H9 (cell line): Measurements from ENCODE around the gene LSG1. TPM values are rescaled to one million over a fixed set of nuclear protein-coding genes. Genes with fewer than 3 reads are reported as not detected.

Experiments
- DNase-seq: peaks from one replicate; pipeline ENCODE4 v3.0.0-alpha.2; 2017
- H2AFZ ChIP-seq: one replicate; pipeline ENCODE4 v1.6.1; 2013; ENCODE audit warnings: mild to moderate bottlenecking, low read length, control low read depth, moderate library complexity
- H2AK5ac ChIP-seq: 2 replicates; pipeline ENCODE4 v1.6.1; 2013; ENCODE audit warnings: low read length, control low read depth, mixed read lengths; ENCODE audit not compliant: insufficient read length
- H2BK120ac ChIP-seq: one replicate; pipeline ENCODE4 v1.6.1; 2013; ENCODE audit warnings: low read depth, mild to moderate bottlenecking, low read length, control low read depth, inconsistent platforms; ENCODE audit not compliant: poor library complexity, severe bottlenecking
- H2BK12ac ChIP-seq: 2 replicates; pipeline ENCODE4 v1.6.1; 2013; ENCODE audit warnings: low read length, control low read depth, mixed read lengths, low read depth; ENCODE audit not compliant: insufficient read length
- H2BK15ac ChIP-seq: 2 replicates; pipeline ENCODE4 v1.6.1; 2013; ENCODE audit warnings: low read depth, low read length, control low read depth
- H2BK20ac ChIP-seq: one replicate; pipeline ENCODE4 v1.6.1; 2013; ENCODE audit warnings: low read depth, mild to moderate bottlenecking, low read length, control low read depth, inconsistent platforms; ENCODE audit not compliant: poor library complexity, severe bottlenecking
- H2BK5ac ChIP-seq: 2 replicates; pipeline ENCODE4 v1.6.1; 2013; ENCODE audit warnings: low read length, control low read depth, mixed read lengths; ENCODE audit not compliant: insufficient read length
- H3K14ac ChIP-seq: 2 replicates; pipeline ENCODE4 v1.6.1; 2013; ENCODE audit warnings: low read length, control low read depth; ENCODE audit not compliant: insufficient read depth
- H3K18ac ChIP-seq: 2 replicates; pipeline ENCODE4 v1.6.1; 2013; ENCODE audit warnings: low read depth, mild to moderate bottlenecking, mixed read lengths, low read length, control low read depth; ENCODE audit not compliant: insufficient read length
- H3K23ac ChIP-seq: 2 replicates; pipeline ENCODE4 v1.6.1; 2013; ENCODE audit warnings: low read length, control low read depth, mixed read lengths, low read depth; ENCODE audit not compliant: insufficient read length
- H3K23me2 ChIP-seq: 2 replicates; pipeline ENCODE4 v1.6.1; 2013; ENCODE audit warnings: low read depth, mild to moderate bottlenecking, mixed read lengths, low read length, control low read depth; ENCODE audit not compliant: insufficient read length, poor library complexity, severe bottlenecking
- H3K27ac ChIP-seq: 2 replicates; pipeline ENCODE4 v1.5.1; 2013; ENCODE audit warnings: low read length, control low read depth, mixed read lengths, low read depth; ENCODE audit not compliant: insufficient read length
- H3K27me3 ChIP-seq: 2 replicates; pipeline ENCODE4 v1.6.1; 2013; ENCODE audit warnings: low read length, control low read depth, inconsistent platforms; ENCODE audit not compliant: insufficient read depth
- H3K4ac ChIP-seq: 2 replicates; pipeline ENCODE4 v1.6.1; 2013; ENCODE audit warnings: low read depth, mild to moderate bottlenecking, control low read depth, inconsistent platforms, low read length, moderate library complexity
- H3K4me1 ChIP-seq: 2 replicates; pipeline ENCODE4 v1.6.1; 2013; ENCODE audit warnings: low read length, control low read depth, inconsistent platforms; ENCODE audit not compliant: insufficient read depth
- H3K4me2 ChIP-seq: 2 replicates; pipeline ENCODE4 v1.6.1; 2013; ENCODE audit warnings: low read length, control low read depth, mixed read lengths; ENCODE audit not compliant: insufficient read length, insufficient read depth
- H3K56ac ChIP-seq: 2 replicates; pipeline ENCODE4 v1.6.1; 2013; ENCODE audit warnings: low read depth, mild to moderate bottlenecking, mixed read lengths, low read length, control low read depth; ENCODE audit not compliant: insufficient read length
- H3K79me1 ChIP-seq: 2 replicates; pipeline ENCODE4 v1.6.1; 2013; ENCODE audit warnings: low read depth, mild to moderate bottlenecking, moderate library complexity, low read length, control low read depth, inconsistent platforms; ENCODE audit not compliant: insufficient read depth, poor library complexity, severe bottlenecking
- H3K79me2 ChIP-seq: 2 replicates; pipeline ENCODE4 v1.6.1; 2013; ENCODE audit warnings: low read length, control low read depth, inconsistent platforms; ENCODE audit not compliant: insufficient read depth
- H3K9ac ChIP-seq: 2 replicates; pipeline ENCODE4 v1.6.1; 2013; ENCODE audit warnings: low read length, control low read depth, mixed read lengths; ENCODE audit not compliant: insufficient read length; ENCODE audit errors: extremely low read depth
- H3K9me3 ChIP-seq: one replicate; pipeline ENCODE4 v1.6.1; 2013; ENCODE audit warnings: low read depth, low read length, inconsistent platforms; ENCODE audit not compliant: control insufficient read depth
- H3T11ph ChIP-seq: one replicate; pipeline ENCODE4 v1.6.1; 2013; ENCODE audit warnings: mild to moderate bottlenecking, low read length, control low read depth, inconsistent platforms
- H4K20me1 ChIP-seq: one replicate; pipeline ENCODE4 v1.6.1; 2013; ENCODE audit not compliant: control insufficient read depth, insufficient read length, insufficient read depth
- H4K5ac ChIP-seq: 2 replicates; pipeline ENCODE4 v1.6.1; 2013; ENCODE audit warnings: low read depth, mild to moderate bottlenecking, mixed read lengths, low read length, control low read depth; ENCODE audit not compliant: insufficient read length
- H4K8ac ChIP-seq: replicated peaks from 2 replicates; pipeline ENCODE4 v1.6.1; 2013; ENCODE audit warnings: low read length, control low read depth, mixed read lengths, low read depth; ENCODE audit not compliant: insufficient read length
- H4K91ac ChIP-seq: 2 replicates; pipeline ENCODE4 v1.6.1; 2013; ENCODE audit warnings: low read depth, mild to moderate bottlenecking, moderate library complexity, mixed read lengths, low read length, control low read depth; ENCODE audit not compliant: insufficient read length
- H3K27ac Mint-ChIP-seq, 3 experiments: 2 replicates in 2 of 3; 3 replicates in 1 of 3; pipeline ENCODE4 v1.8.0; 2020 to 2021; ENCODE audit warnings: mixed read lengths in 3 of 3, mild to moderate bottlenecking in 1 of 3, moderate library complexity in 1 of 3
- H3K27me3 Mint-ChIP-seq: 2 replicates; pipeline ENCODE4 v1.8.0; 2021; ENCODE audit warnings: low read depth, mild to moderate bottlenecking, moderate library complexity, mixed read lengths
- H3K36me3 Mint-ChIP-seq, 3 experiments: 2 replicates in 2 of 3; 3 replicates in 1 of 3; pipeline ENCODE4 v1.8.0; 2020 to 2021; ENCODE audit warnings: low read depth in 3 of 3, mixed read lengths in 3 of 3; ENCODE audit not compliant: insufficient read depth in 1 of 3
- H3K4me1 Mint-ChIP-seq, 2 experiments: 2 replicates each; pipeline ENCODE4 v1.8.0; 2020; ENCODE audit warnings: mixed read lengths in 2 of 2
- H3K4me3 Mint-ChIP-seq, 2 experiments: 2 replicates in 1 of 2; 3 replicates in 1 of 2; pipeline ENCODE4 v1.8.0; 2020 to 2021; ENCODE audit warnings: mild to moderate bottlenecking in 2 of 2, mixed read lengths in 2 of 2, moderate library complexity in 1 of 2
- H3K9me3 Mint-ChIP-seq, 2 experiments: 2 replicates in 1 of 2; 3 replicates in 1 of 2; pipeline ENCODE4 v1.8.0; 2020; ENCODE audit warnings: mild to moderate bottlenecking in 2 of 2, mixed read lengths in 2 of 2, moderate library complexity in 1 of 2
- CTCF ChIP-seq: fragments of 200-600 bp; sonication (generic); conservative IDR thresholded peaks from 3 replicates; pipeline ENCODE4 v1.8.0; 2021; ENCODE audit warnings: antibody characterized with exemption, mild to moderate bottlenecking
- whole genome bisulfite sequencing: extraction: QIAGEN DNeasy Blood & Tissue Kit; methylation state at CpG from one replicate; pipeline ENCODE4 v1.1.7; 2013; ENCODE audit warnings: missing lambda C conversion rate, low lambda C conversion rate, mixed read lengths; ENCODE audit not compliant: insufficient read length; ENCODE audit errors: extremely low coverage; 5-methylcytosine and 5-hydroxymethylcytosine counted together
- total RNA-seq: library from RNA; stranded (reverse); gene quantifications from 2 replicates; pipeline ENCODE4 v1.2.1, GENCODE V29; 2021

The LSG1 gene
- total RNA-seq, 1 experiment from 2014 or later: 63.3 TPM

DNA sequence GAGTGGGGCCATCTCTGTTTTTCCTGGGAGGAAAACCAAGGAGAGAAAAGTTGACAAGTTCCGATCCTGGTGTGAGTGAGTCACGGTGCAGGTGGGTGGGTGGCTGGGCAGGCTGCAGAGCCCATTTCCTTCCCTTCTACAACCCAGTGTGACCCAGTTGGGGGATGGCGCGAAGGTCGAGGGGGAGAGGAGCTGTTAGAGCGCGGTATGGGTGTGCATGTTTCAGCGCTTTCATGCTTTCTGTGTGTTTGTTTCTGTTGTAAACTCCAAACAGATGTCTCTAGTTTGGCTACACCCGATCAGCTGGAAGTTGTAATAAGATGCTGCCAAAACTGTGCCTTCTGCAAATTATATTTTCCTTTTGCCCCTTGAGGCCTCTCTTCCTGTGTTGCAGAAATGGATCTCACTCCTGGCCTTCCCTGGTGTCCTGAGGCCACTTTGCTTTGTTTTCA, 17.5 kb upstream of the LSG1 start:
- DNase-seq: no peak
- Histone ChIP-seq H3K18ac (no peak overlapping the region), H3K56ac (no peak overlapping the region), H3K9me3 (no peaks in the 10 kb centered on the region), H3K9ac (no peak overlapping the region), H3K27me3 (peaks cover 20% of the 10 kb centered on the region; the same call in 1 of the 2 replicates), H3K4me1 (peaks cover 3% of the 10 kb centered on the region; the same call in 1 of the 2 replicates), H3K23ac (no peak overlapping the region), H4K20me1 (no peaks in the 10 kb centered on the region), H2BK5ac (no peak overlapping the region), H2BK15ac (no peak overlapping the region), H3K79me1 (no peaks in the 10 kb centered on the region), H2BK120ac (no peak overlapping the region), H4K8ac (no peak overlapping the region), H3K4ac (no peak overlapping the region), H2AFZ (no peak overlapping the region), H3K14ac (no peak overlapping the region), H2BK20ac (no peak overlapping the region), H3K23me2 (peaks cover 26% of the 10 kb centered on the region), H3K79me2 (no peaks in the 10 kb centered on the region), H3T11ph (no peak overlapping the region), H2BK12ac (no peak overlapping the region), H3K4me2 (no peak overlapping the region), H4K5ac (no peak overlapping the region), H3K27ac (no peak overlapping the region), H2AK5ac (no peak overlapping the region), H4K91ac (no peak overlapping the region)
- H3K27me3 Mint-ChIP-seq: peaks cover 37% of the 10 kb centered on the region
- H3K27ac Mint-ChIP-seq: no peak overlapping the region
- no peaks in the 10 kb centered on the region; a peak in 2 of 5 replicates for H3K9me3 Mint-ChIP-seq
- H3K36me3 Mint-ChIP-seq: 0 out of 7 replicates have a peak, but pooled peaks cover 0 to 2% (median 0%) of the 10 kb centered on the region in 3 experiments
- WGBS: no CpG with 5 or more reads among the region's 9 CpGs
- H3K4me3 Mint-ChIP-seq: no peak overlapping the region; a peak in 1 of 5 replicates
- TF ChIP-seq CTCF: no peak
- peaks cover 28 to 47% of the 10 kb centered on the region in 2 experiments for H3K4me1 Mint-ChIP-seq
